DMS 273 (cell line): ENCODE measurements around the gene GPR82.
"Not testable (repeated sequence)": the region's sequence is repeated elsewhere in the genome, so short reads cannot be mapped to it uniquely, and the experiment has no call there.

Experiments
- DNase-seq: peaks from one replicate; lab custom pipeline; 2025; ENCODE audit not compliant: unreplicated experiment; lab: John Stamatoyannopoulos, UW

GPR82 gene

GRCh38 chrX:41718481-41719235, 5.3 kb upstream of the GPR82 start:
- no peak for DNase-seq

- DNase-seq, result not testable (repeated sequence)
Observed at GRCh38 chrX:41719610-41720009, 4.4 kb upstream of the GPR82 start.

- no peak for DNase-seq
Observed at GRCh38 chrX:41720125-41720779, 3.7 kb upstream of the GPR82 start.

- no peak for DNase-seq
Observed at GRCh38 chrX:41721590-41721989, 2.4 kb upstream of the GPR82 start.

GRCh38 chrX:41722214-41722613, 1.8 kb upstream of the GPR82 start:
- DNase-seq, result no peak

- no peak for DNase-seq
Observed at GRCh38 chrX:41722816-41723618, 964 bp upstream of the GPR82 start.

- DNase-seq, result no peak
Observed at GRCh38 chrX:41728125-41728524, 4.1 kb downstream of the GPR82 start.

GRCh38 chrX:41730081-41730480, 6.1 kb downstream of the GPR82 start:
- no peak for DNase-seq

- DNase-seq, result no peak
Observed at GRCh38 chrX:41732260-41732659, 8.3 kb downstream of the GPR82 start.

DNA sequence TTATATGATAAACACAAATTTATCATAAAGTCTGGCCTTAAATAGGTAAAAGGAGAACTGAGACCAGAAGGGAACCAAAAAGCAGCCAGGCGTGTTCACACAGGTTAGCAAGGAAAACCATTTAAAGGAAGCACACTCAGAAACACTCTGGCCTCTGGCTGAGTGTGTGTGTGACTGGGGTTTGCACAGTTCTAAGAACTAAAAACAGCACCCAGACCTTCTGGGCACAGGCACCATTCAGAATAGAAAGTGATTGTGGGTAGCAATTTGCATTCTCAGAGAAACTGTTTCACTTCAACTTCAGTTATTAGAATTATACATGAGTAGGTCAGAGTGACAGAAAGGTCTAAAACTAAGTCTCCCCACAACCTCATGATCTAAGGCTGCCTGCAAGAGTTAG, 10.0 kb downstream of the GPR82 start:
- no peak for DNase-seq

- DNase-seq, result peak; percentile 46
Observed at GRCh38 chrX:41734530-41734929, 10.5 kb downstream of the GPR82 start.

DNA sequence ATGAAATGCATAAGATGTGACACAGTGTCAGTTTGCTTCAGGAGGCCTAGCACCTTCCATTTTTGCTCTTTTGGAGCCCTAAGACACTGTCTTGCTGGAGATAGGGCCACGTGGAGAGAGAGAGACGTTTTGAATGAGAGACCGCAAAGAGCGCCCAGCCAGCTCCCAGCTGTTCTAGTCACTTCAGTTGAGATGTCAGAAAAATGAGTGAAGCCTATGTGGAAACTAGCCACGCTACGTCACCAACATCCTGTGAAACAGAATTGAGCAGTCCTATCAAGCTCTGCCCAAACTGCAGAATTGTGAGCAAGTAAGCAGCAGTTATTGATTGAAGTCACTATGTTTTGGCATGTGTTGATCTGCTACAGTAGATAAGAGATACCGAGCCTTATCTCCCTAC, 13.1 kb downstream of the GPR82 start:
- DNase-seq, result no peak

DNA sequence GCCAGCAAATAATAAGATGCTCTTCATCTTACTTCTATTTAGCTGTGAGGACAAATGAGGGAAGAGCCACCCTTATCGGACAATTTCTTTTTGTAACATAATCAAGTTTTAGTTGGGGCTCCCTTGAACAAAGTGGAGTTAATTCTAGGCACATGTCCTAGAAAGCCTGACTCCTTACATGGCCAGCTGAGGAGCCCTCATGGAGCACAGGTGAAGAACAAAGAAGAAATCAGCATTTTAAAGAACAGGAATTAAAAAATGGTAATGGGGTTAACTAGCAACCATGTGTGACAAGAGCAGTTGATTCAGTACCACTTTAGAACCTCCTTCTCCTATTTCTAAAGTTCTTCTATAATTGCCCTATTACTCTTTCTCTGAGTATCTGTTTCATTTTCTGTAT, 15.9 kb downstream of the GPR82 start:
- no peak for DNase-seq

DNA sequence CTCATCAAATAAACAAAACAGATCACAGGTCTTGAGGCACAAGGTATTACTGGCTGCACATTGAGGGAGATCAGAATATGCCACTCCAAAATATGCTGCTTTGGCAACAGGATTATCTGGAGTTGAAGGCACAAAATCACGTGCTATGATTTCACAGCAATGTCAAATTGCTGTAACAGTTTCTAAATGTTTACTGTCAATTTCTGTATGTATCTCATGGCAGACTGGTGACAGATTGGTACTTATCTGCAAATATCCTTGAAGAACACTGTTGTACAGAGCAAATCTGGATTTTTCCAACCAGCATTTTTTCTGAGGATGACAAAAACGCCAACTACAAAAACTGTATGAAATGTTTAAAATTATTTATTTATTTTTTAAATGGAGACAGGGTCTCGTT, 26.7 kb downstream of the GPR82 start:
- no peak for DNase-seq

DNA sequence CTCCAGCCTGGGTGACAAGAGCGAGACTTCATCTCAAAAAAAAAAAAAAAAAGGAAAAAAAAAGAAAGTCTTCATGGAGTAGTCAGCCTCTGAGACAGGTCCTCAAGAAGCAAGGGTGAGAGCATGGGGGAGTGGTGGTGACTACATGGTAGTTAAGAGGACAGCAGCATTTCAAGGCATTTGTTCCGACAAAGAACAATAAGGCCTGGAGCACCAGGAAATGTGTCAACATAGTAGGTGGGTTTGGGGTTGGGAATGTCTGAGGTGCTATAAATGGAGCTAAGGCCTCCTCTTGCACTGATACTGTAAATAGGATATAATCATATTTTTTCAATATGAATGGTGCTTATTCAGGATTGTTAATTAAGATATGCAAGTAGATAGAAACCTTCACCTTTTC, 34.4 kb downstream of the GPR82 start:
- DNase-seq, result no peak

DNA sequence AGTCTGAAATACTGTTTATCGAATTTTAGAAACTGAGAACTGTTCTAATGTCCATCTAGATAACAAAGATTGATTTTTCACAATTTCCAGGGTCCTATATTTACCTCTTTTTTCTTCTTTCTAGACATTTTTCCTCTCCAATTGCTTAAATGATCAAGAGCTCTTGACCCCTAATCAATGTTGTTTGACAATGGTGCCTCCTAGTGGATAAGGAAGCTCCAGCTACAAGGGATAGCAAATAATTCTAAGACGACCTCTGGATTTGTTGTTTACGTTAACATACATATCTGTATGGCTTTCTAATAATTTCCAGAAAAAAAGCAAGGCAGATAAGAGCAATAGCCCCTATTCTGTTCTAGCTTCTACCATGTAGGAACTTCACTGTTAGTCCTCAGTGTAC, 35.8 kb downstream of the GPR82 start:
- peak; percentile 36 for DNase-seq

DNA sequence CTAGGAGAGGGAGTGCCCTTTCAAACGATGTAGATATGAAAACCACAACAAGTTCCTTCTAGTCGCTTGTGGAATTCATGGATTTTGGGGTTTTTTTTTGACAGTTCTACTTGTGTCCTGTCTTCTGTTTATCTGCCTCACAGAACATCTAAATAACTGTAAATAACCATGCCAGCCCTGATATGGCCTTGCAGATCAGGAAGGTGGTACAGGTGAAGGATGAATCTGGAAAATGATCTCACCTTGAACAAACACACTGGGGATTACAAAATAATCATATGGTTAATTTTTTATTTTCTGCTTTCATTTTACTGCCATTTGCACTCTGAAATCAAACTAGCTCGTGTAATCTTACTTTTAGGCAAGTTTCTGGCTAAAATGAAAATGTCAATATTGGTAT, 37.2 kb downstream of the GPR82 start:
- DNase-seq, result no peak

DNA sequence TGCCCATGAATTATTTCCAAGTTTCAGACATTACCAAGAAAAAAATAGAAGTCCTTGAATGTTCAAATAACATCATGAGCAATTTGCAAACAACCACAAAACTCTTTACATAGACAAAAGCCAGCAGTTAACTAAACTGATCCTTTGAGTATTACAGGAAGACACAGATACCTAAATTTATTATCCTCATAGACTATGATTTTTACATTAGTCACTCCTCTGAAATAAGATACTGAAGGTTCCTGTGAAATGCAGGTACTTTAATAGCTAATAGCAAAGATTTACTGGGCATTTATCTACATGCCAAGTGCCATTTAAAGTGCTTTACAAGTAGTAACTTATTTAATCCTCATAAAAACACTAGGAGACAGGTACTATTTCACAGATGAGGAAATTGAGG, 37.7 kb downstream of the GPR82 start:
- no peak for DNase-seq

DNA sequence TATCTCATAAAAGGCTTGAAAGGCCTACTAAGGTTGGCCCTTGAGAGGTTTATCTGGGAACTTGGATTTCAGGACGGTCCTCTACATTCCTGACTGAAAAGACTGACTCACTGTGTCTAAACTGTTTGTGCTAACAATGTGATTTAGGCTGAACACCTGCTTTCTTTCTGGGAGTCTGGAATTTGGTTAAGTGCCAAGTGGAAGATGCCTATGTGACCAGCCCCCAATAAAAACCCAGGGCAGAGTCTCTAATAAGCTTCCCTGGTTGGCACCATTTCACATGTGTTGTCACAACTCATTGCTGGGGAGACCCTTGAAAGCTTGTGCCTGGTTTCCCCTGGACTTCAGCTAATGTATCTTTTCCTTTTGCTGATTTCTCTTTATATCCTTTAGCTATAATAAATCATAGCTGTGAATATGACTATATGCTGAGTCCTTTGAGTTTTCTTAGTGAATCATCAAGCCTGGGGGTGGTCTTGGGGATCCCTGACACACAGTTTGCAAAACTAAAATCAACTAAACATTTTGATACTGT, 55.1 kb downstream of the GPR82 start:
- peak; percentile 68 for DNase-seq
